Gastroesophageal sphincter (tissue), 4 donors: ENCODE results near the gene ROBO1. TPM values are rescaled to one million over a fixed set of nuclear protein-coding genes. Genes with fewer than 3 reads are reported as not detected.

Source experiments
- ATAC-seq: fragments of 150-250 bp; one replicate; pipeline ENCODE4 v1.9.1; 2016; ENCODE audit warnings: mild to moderate bottlenecking, moderate library complexity
- H3K27ac ChIP-seq, 4 donors: fragments of 200-600 bp; sonication (generic) in 3 of 4; 1 replicate in 3 of 4; 2 replicates in 1 of 4; pipeline ENCODE4 v1.5.1; 2016 to 2019
- H3K27me3 ChIP-seq: fragments of 200-600 bp; sonication (generic); one replicate; pipeline ENCODE4 v1.5.1; 2019
- H3K36me3 ChIP-seq, 2 donors: fragments of 200-600 bp; sonication (generic); one replicate each; pipeline ENCODE4 v1.5.1; 2019; ENCODE audit warnings: control low read depth in 1 of 2
- H3K4me1 ChIP-seq, 3 donors: fragments of 200-600 bp; sonication (generic); 1 replicate in 2 of 3; 2 replicates in 1 of 3; pipeline ENCODE4 v1.5.1; 2016 to 2019; ENCODE audit warnings: control low read depth in 2 of 3
- H3K4me3 ChIP-seq, 2 donors: fragments of 200-600 bp; sonication (generic); one replicate each; pipeline ENCODE4 v1.5.1; 2019; ENCODE audit warnings: mild to moderate bottlenecking in 1 of 2, moderate library complexity in 1 of 2
- H3K9me3 ChIP-seq, 3 donors: fragments of 200-600 bp; sonication (generic); one replicate each; pipeline ENCODE4 v1.5.1; 2017 to 2019; ENCODE audit warnings: control low read depth in 2 of 3
- EP300 ChIP-seq: sonication (generic); formaldehyde crosslinking; IDR thresholded peaks from one replicate; pipeline ENCODE4 v1.6.1; 2017; ENCODE audit warnings: antibody characterized with exemption, mild to moderate bottlenecking
- POLR2A ChIP-seq, 2 donors: fragments of 450-650 bp; IDR thresholded peaks; one replicate each; pipeline ENCODE4 v1.6.1; 2017; ENCODE audit warnings: antibody characterized with exemption in 2 of 2, mild to moderate bottlenecking in 2 of 2, moderate library complexity in 1 of 2
- POLR2AphosphoS5 ChIP-seq: sonication (generic); formaldehyde crosslinking; IDR thresholded peaks from one replicate; pipeline ENCODE4 v1.6.1; 2017; ENCODE audit warnings: antibody characterized with exemption
- WGBS, 2 donors: methylation state at CpG; one replicate each; pipeline ENCODE4 v1.1.5; 2018; ENCODE audit warnings: low coverage in 1 of 2; 5-methylcytosine and 5-hydroxymethylcytosine counted together
- total RNA-seq, 4 donors: library from RNA; depleted of rRNA; stranded (reverse); fragments of >200 nt; gene quantifications; one replicate each; pipeline ENCODE4 v1.1.0, GENCODE V29; 2016
- TF ChIP-seq, protein P1 (sequence below), 4 experiments: fragments of 200-600 bp in 2 of 4; fragments of 450-650 bp in 2 of 4; sonication (generic) in 1 of 4; IDR thresholded peaks; one replicate each; pipeline ENCODE4 v1.5.1; 2017 to 2019; ENCODE audit warnings: antibody characterized with exemption in 4 of 4, mild to moderate bottlenecking in 2 of 4, moderate library complexity in 2 of 4

The ROBO1 gene
- total RNA-seq, 4 donors from 2014 or later, result 9.7 to 15.3 (median 12.9) TPM

DNA sequence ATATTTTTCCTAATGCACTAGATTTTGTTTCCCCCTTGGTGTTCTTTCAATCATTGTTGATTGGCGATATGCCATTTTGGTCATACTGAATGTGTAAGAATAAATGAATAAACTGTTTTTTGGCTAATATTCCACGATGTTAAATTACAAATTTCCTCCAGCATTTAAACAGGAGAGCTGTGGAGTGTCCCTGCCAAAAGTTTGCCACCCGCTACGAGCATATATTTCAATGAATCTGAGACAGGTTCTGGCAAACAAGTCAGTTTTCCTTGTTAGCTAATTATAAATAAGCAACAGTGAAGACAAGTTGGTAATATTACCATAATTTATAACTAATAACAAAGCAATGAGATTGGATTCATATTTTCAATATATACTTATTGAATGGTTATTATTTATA is 777.6 kb downstream of the ROBO1 start:
- H3K4me1 ChIP-seq, result no peaks in the 10 kb centered on the region
- no peak overlapping the region for H3K27ac ChIP-seq
- no peaks in the 10 kb centered on the region for H3K36me3 ChIP-seq
- WGBS, 2 donors, result 83 to 90% methylated on average over 3 to 4 of the region's 4 CpGs
- no peak overlapping the region for H3K4me3 ChIP-seq
- peaks cover 0 to 16% (median 0%) of the 10 kb centered on the region in 3 donors for H3K9me3 ChIP-seq
- H3K27me3 ChIP-seq, result no peaks in the 10 kb centered on the region
- TF ChIP-seq POLR2A (IDR thresholded peaks at IDR 0.05), result no peak
- no peak for TF ChIP-seq EP300
- TF ChIP-seq, protein P1, sequence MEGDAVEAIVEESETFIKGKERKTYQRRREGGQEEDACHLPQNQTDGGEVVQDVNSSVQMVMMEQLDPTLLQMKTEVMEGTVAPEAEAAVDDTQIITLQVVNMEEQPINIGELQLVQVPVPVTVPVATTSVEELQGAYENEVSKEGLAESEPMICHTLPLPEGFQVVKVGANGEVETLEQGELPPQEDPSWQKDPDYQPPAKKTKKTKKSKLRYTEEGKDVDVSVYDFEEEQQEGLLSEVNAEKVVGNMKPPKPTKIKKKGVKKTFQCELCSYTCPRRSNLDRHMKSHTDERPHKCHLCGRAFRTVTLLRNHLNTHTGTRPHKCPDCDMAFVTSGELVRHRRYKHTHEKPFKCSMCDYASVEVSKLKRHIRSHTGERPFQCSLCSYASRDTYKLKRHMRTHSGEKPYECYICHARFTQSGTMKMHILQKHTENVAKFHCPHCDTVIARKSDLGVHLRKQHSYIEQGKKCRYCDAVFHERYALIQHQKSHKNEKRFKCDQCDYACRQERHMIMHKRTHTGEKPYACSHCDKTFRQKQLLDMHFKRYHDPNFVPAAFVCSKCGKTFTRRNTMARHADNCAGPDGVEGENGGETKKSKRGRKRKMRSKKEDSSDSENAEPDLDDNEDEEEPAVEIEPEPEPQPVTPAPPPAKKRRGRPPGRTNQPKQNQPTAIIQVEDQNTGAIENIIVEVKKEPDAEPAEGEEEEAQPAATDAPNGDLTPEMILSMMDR (IDR thresholded peaks at IDR 0.05), result no peak
- TF ChIP-seq POLR2AphosphoS5, result no peak
- ATAC-seq, result no peak

DNA sequence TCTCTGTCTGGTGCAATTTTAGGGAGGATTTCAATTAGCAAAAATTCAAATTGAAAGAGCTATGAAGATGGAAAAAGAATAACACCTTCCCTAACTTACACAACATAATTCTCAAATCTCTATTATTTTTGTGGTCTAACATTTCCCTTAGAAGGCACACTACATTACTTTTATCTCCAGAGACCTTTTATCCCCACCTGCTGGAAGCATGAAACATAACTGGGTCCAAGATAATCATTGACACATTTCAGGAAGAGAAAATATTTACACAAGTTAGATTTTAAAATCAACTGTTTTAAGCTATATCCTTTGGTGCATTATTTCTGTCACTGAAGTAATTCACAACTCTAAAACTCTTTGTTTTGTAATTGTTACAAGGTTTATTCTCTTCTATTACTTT is 779.5 kb downstream of the ROBO1 start:
- Histone ChIP-seq H3K27me3 (no peaks in the 10 kb centered on the region), H3K4me1 (no peaks in the 10 kb centered on the region), H3K9me3 (peaks cover 0 to 16% (median 0%) of the 10 kb centered on the region in 3 donors), H3K27ac (no peak overlapping the region), H3K36me3 (no peaks in the 10 kb centered on the region), H3K4me3 (no peak overlapping the region)
- no peak for ATAC-seq
- TF ChIP-seq, protein P1 (IDR thresholded peaks at IDR 0.05), result peak in 1 of 4 experiments; percentile 14
- TF ChIP-seq POLR2A (IDR thresholded peaks at IDR 0.05), result no peak
- TF ChIP-seq EP300, result no peak
- TF ChIP-seq POLR2AphosphoS5, result no peak

DNA sequence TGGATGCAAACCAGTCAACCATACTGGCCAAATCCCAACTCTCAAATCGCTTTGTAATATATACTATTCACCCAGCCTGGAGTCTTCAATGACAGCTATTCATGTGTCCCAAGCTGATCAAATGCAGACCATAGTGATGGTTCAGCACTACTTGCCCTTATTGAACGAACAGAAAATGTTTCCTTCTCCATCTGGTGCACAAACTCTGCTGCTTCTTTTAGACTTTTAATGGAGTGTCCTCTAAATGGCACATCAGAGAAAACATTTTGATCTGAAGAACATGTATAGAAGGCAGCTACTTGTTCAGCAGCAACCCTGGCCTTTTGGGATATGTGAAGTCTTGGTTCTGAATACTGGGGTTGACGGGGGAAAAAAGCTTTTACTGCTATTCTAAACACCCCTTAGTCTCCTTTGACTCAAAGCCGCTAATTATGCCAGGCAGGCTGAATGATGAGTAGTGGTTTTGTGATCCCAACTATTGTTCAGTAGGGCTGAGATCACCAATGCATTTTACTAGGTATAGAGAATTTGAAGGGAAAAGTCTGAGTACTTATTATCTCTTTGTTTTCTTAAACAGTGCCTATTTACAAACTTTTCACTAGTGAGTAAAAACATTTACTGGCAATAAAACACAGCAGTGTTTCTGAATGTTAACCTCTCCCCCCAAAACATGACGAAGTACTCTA is 781.2 kb downstream of the ROBO1 start:
- no peaks in the 10 kb centered on the region for H3K36me3 ChIP-seq
- H3K4me3 ChIP-seq, result no peak overlapping the region
- H3K4me1 ChIP-seq, result no peaks in the 10 kb centered on the region
- H3K27ac ChIP-seq, result no peak overlapping the region
- ATAC-seq, result no peak
- peaks cover 0 to 5% (median 0%) of the 10 kb centered on the region in 3 donors for H3K9me3 ChIP-seq
- H3K27me3 ChIP-seq, result no peaks in the 10 kb centered on the region
- 51 to 80% methylated on average over 3 to 5 of the region's 5 CpGs for WGBS, 2 donors
- TF ChIP-seq POLR2AphosphoS5, result no peak
- TF ChIP-seq EP300, result no peak
- TF ChIP-seq POLR2A (IDR thresholded peaks at IDR 0.05), result no peak

DNA sequence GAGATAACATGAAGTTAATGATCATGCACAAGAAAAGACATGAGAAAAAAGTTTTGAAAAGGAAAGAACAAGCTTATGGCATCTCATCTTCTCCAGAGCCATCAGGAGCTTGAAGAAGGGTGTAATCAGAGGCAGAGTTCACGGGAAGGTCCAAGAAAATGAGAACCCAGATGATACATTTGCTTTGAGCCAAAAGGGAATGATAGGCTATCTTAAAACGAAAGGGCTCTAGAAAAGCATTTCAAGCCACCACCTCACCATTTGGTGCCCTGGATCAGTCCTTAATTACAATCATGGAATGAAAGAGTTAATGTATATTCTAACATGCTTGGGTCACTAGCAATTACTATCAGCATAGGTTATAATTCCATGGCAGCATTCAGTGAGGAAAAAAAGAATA is 781.8 kb downstream of the ROBO1 start:
- H3K4me1 ChIP-seq, result no peaks in the 10 kb centered on the region
- no peak for ATAC-seq
- 78 to 93% methylated on average over 2 of the region's 2 CpGs for WGBS, 2 donors
- H3K27ac ChIP-seq, result no peak overlapping the region
- no peaks in the 10 kb centered on the region for H3K36me3 ChIP-seq
- H3K9me3 ChIP-seq, result no peaks in the 10 kb centered on the region
- no peak for TF ChIP-seq EP300
- no peak for TF ChIP-seq POLR2A (IDR thresholded peaks at IDR 0.05)
- TF ChIP-seq POLR2AphosphoS5, result no peak
- TF ChIP-seq, protein P1 (IDR thresholded peaks at IDR 0.05), result no peak
- no peaks in the 10 kb centered on the region for H3K27me3 ChIP-seq
- no peak overlapping the region for H3K4me3 ChIP-seq

DNA sequence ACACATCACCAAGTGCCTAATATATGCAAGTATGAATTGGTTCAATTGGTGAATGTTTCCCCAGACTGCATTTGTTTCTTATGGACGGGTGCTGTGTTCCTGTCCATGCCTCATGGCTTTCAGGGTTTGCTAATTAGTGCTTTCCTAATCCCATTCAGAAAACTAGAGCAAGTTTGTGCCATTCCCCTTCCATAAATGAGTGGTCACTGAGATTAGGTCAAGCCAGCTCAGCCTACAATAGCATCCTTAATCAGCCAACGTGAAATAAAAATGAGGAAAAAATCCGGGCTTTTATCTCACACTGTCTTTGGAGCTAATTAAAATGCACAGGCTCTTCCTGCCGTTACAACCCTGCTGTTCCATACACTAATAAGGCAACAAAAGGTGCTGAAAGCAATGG is 788.8 kb downstream of the ROBO1 start:
- Histone ChIP-seq H3K27me3 (no peaks in the 10 kb centered on the region), H3K27ac (no peak overlapping the region), H3K4me3 (no peak overlapping the region), H3K4me1 (no peaks in the 10 kb centered on the region), H3K36me3 (no peaks in the 10 kb centered on the region), H3K9me3 (no peaks in the 10 kb centered on the region)
- ATAC-seq, result no peak
- WGBS, 2 donors, result 60 to 61% methylated on average over 3 to 4 of the region's 4 CpGs
- no peak for TF ChIP-seq EP300
- no peak for TF ChIP-seq POLR2AphosphoS5
- TF ChIP-seq POLR2A (IDR thresholded peaks at IDR 0.05), result no peak
- TF ChIP-seq, protein P1 (IDR thresholded peaks at IDR 0.05), result no peak
